ENCODE measurements around the gene RIMS3. TPM values are rescaled to one million over a fixed set of nuclear protein-coding genes. Genes with fewer than 3 reads are reported as not detected.

The RIMS3 gene
- polyA plus RNA-seq, 1 experiment = 0.33 TPM

DNA sequence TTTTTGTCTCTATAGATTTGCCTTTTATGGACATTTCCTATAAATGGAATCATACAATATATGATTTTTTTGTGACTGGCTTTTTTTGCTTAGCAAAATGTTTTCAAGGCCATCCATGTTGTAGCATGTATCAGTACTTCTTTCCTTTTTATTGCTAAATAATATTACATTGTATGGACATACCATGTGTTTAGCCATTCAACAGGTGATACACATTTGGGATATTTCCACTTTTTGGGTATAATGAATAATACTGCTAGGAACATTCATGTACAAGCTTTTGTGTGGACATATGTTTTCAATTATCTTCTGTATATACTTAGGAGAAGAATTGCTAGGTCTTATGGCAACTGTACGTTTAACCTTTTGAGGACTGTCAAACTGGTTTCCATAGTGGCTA lies 47.4 kb downstream of the RIMS3 start:
- TF ChIP-seq, protein P1, sequence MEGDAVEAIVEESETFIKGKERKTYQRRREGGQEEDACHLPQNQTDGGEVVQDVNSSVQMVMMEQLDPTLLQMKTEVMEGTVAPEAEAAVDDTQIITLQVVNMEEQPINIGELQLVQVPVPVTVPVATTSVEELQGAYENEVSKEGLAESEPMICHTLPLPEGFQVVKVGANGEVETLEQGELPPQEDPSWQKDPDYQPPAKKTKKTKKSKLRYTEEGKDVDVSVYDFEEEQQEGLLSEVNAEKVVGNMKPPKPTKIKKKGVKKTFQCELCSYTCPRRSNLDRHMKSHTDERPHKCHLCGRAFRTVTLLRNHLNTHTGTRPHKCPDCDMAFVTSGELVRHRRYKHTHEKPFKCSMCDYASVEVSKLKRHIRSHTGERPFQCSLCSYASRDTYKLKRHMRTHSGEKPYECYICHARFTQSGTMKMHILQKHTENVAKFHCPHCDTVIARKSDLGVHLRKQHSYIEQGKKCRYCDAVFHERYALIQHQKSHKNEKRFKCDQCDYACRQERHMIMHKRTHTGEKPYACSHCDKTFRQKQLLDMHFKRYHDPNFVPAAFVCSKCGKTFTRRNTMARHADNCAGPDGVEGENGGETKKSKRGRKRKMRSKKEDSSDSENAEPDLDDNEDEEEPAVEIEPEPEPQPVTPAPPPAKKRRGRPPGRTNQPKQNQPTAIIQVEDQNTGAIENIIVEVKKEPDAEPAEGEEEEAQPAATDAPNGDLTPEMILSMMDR (IDR thresholded peaks at IDR 0.05; ENCODE audit: low read depth, low read length) = no peak
- ChIA-PET POLR2A (no interaction called here), CTCF (no interaction called here)
- Histone ChIP-seq H3K9me3 (ENCODE audit: control insufficient read depth, insufficient read depth, low read length) (no peaks in the 10 kb centered on the region), H3K4me3 (ENCODE audit: low read depth, low read length) (no peak overlapping the region), H3K27ac (ENCODE audit: low read depth, low read length) (no peak overlapping the region), H3K27me3 (ENCODE audit: control insufficient read depth, insufficient read depth, low read length) (peaks cover 3% of the 10 kb centered on the region)
- DNase-seq (ENCODE audit: low read depth, low spot score) = no peak

DNA sequence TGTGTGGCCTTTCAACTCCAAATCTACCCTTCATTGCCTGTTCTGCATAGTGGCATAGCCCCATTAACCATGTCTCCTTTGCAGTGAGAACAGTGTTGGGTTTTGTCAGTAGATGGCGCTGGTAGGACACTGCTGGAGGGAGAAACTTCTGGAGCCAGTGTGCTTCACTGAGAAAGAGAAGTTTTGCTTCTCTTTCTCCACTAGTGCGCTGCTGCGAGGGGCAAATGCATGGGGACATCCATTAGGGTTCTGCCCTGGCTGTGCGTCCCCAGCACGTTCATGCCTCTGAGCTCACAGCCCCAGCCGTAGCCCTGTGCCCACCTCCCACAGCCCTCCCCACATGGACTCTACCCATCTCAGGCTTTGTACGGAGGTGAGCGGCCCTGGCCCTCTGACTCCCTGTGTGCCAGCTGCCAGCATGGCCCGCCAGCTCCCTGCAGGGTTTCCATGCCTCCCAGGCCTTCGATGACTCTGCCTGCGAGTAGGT lies 53.1 kb downstream of the RIMS3 start:
- TF ChIP-seq, protein P1 (IDR thresholded peaks at IDR 0.05; ENCODE audit: low read depth, low read length) = peak; percentile 92
- Histone ChIP-seq H3K9me3 (ENCODE audit: control insufficient read depth, insufficient read depth, low read length) (no peaks in the 10 kb centered on the region), H3K4me3 (ENCODE audit: low read depth, low read length) (no peak overlapping the region), H3K27ac (ENCODE audit: low read depth, low read length) (no peak overlapping the region), H3K27me3 (ENCODE audit: control insufficient read depth, insufficient read depth, low read length) (peaks cover 8% of the 10 kb centered on the region)
- peak; percentile 8 for DNase-seq (ENCODE audit: low read depth, low spot score)
- ChIA-PET CTCF (interaction anchor here (0.6 to 2.1 kb wide), 18 partner anchors 13 to 340 kb away, joined by 3 to 6 read pairs (median 4); no protein-coding TSS in a partner anchor), POLR2A (no interaction called here)

DNA sequence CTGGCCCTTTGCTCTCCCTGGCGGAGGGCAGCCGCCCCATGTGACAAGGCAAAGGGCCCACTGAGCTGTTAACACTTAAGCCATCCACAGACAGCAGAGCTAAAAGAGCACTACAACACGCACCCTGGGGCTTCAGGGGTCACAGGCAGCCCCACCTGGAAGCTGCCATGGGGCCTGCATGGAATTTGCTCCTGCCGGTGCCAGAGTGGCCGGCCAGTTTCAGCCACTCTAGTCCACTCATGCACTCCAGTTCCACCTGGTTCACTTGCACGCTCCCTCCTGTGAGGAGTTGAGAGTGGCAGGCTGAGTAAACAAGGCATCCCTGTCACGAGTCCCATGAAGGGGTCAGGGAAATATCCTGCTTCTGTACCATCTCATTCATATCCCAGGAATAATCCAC lies 55.3 kb downstream of the RIMS3 start:
- H3K27me3 ChIP-seq (ENCODE audit: control insufficient read depth, insufficient read depth, low read length) = peaks cover 10% of the 10 kb centered on the region
- POLR2A ChIA-PET = no interaction called here
- TF ChIP-seq, protein P1 (IDR thresholded peaks at IDR 0.05; ENCODE audit: low read depth, low read length) = no peak
- no peaks in the 10 kb centered on the region for H3K9me3 ChIP-seq (ENCODE audit: control insufficient read depth, insufficient read depth, low read length)
- H3K4me3 ChIP-seq (ENCODE audit: low read depth, low read length) = no peak overlapping the region
- H3K27ac ChIP-seq (ENCODE audit: low read depth, low read length) = no peak overlapping the region
- DNase-seq (ENCODE audit: low read depth, low spot score) = no peak
- CTCF ChIA-PET = interaction anchor here (1.6 to 1.7 kb wide), 2 partner anchors 59 to 239 kb away, joined by 3 to 8 read pairs; no protein-coding TSS in a partner anchor

DNA sequence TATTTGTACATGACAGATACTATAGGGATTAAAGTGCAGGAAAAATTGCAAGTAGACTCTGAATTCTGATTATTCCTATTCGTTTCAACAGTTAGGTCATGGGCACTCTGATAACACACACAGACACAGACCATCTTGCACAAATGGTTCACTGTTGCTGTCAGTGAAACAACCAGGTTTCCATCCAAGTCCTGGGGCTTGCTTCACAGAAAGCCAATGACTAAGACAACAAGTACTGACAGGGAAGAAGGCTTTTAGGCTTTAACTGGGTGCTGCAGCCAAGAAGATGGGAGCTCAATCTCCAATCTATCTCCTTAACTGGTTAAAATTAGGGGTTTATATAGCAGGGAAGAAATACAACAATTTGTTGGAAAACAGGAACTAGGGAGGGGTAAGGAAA lies 57.6 kb downstream of the RIMS3 start:
- Histone ChIP-seq H3K27me3 (ENCODE audit: control insufficient read depth, insufficient read depth, low read length) (peaks cover 12% of the 10 kb centered on the region), H3K27ac (ENCODE audit: low read depth, low read length) (no peak overlapping the region), H3K9me3 (ENCODE audit: control insufficient read depth, insufficient read depth, low read length) (no peaks in the 10 kb centered on the region), H3K4me3 (ENCODE audit: low read depth, low read length) (no peak overlapping the region)
- no peak for DNase-seq (ENCODE audit: low read depth, low spot score)
- TF ChIP-seq, protein P1 (IDR thresholded peaks at IDR 0.05; ENCODE audit: low read depth, low read length) = no peak
- POLR2A ChIA-PET = no interaction called here
- CTCF ChIA-PET = no interaction called here

DNA sequence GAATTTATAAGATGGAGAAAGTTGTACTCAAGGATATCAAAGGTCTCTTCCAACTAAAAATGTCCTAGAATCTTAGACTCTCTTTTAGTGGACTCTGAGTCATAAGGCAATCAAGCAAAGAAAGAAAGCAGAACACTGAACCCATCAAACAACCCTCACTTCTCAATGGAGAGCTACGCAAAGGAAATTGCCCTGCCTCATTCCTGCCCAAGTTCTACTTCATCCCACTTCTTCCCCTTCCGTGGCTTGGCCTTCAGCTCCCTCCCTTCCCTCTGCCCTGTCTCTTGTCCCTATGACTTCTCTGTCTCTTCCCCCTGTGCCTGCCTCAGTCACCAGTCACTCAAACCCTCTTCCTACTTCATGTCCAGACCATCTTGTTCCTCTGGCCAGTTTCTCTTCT lies 58.5 kb downstream of the RIMS3 start:
- ChIA-PET CTCF (no interaction called here), POLR2A (no interaction called here)
- Histone ChIP-seq H3K9me3 (ENCODE audit: control insufficient read depth, insufficient read depth, low read length) (no peaks in the 10 kb centered on the region), H3K4me3 (ENCODE audit: low read depth, low read length) (no peak overlapping the region), H3K27me3 (ENCODE audit: control insufficient read depth, insufficient read depth, low read length) (peaks cover 15% of the 10 kb centered on the region), H3K27ac (ENCODE audit: low read depth, low read length) (no peak overlapping the region)
- TF ChIP-seq, protein P1 (IDR thresholded peaks at IDR 0.05; ENCODE audit: low read depth, low read length) = no peak
- DNase-seq (ENCODE audit: low read depth, low spot score) = no peak

Measured in AG04450 (cell line).